Activated T-cell treated with anti-CD3 and anti-CD28 coated beads for 4 hours (primary cell): ENCODE results near the gene CHST15.
A peak's percentile ranks its signal among the peaks of the same experiment; 100 is the strongest.

Experiments used
- DNase-seq: peaks from one replicate; pipeline ENCODE4 v3.0.0-alpha.2; 2020

Gene CHST15

DNA sequence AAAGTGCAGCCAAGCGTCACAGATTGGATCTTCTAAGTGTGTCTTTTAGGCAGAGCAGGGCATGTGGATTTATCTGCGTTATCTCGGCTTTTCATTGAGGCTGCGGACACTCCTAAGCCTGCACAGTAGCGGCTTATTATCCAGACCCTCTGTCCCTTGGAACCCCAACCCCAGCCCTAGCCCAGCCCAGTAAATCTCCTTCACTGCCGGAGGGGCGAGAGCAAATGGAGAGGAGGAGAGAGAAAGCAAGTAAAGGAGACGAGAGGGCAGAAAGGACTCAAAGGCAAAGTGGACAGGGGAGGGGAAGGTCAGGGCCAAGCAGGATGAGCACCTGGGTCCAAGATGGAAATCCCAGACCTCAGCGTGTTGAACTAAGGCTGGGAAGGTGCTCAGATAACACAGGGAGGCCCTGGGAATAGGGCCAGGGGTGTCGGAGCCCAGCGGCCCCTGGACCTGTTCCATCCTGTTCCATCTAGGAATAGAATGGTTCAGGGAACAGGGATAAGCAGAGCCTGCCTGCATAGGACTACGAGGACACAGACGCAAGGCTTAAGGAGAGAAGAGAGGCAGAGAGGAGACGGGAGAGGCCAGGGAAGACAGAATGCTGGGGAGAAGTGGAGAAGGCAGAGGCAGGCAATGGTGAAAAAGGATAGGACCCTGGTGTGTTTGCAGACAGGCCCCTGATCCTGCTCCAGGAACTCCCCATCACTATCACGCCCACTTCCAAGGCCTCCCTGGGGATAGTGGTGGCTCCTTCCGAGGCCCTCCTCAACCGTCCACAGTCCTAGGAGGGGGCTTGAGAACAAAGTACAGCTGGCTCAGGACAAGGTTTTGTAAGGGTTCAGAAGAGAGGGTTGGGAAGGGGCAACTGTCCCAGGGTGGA, 99.6 kb downstream of the CHST15 start:
- no peak for DNase-seq

DNA sequence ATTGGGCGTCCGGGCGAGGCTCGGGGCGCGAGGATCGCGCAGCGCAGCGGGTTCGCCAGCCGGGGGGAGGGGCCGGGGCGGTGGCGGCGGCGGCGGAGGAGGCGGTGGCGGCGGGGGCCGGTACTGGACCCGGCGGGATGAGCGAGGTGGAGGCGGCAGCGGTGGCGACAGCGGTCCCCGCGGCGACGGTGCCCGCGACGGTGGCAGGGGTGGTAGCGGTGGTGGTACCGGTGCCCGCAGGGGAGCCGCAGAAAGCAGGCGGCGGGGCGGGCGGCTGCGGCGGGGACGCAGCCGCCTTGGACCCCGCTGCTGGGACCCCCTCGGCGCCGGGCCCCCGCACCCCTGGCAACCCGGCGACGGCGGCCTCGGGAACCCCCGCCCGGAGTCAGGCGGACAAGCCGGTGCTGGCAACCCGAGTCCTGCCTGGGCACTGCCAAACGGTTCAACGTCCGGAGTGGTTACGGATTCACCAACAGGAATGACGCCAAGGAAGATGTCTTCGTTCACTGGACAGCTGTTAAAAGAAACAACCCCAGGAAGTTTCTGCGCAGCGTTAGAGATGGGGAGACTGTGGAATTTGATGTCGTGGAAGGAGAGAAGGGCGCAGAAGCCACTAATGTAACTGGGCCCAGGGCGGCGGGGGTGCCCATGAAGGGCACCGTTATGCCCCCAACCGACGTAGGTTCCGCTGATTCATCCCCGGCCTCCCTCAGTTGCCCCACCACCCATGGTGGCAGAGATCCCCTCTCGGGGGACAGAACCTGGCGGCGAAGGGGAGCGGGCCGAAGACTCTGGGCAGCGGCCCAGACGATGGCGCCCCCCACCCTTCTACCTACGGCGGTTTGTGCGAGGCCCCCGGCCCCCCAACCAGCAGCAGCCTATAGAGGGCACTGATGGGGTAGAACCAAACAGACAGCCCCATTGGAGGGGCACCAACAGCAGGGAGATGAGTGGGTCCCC, 101.5 kb downstream of the CHST15 start:
- no peak for DNase-seq

- no peak for DNase-seq
These were observed 102.5 kb downstream of the CHST15 start for GRCh38 chr10:123990889-123991288.

DNA sequence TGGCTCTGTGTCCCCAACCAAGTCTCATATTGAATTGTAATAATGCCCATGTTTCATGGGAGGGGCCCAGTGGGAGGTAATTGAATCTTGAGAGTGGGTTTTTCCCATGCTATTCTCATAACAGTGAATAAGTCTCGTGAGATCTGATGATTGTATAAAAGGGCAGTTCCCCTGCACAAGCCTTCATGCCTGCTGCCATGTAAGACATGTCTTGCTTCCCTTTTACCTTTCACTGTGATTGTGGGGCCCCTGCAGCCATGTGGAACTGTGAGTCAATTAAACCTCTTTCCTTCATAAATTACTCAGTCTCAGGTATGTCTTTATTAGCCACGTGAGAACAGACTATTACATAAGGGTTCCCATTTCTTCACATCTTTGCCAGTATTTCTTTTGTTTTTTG, 104.7 kb downstream of the CHST15 start:
- DNase-seq, result no peak

GRCh38 chr10:123986736-123987135, 106.7 kb downstream of the CHST15 start:
- DNase-seq, result no peak

DNA sequence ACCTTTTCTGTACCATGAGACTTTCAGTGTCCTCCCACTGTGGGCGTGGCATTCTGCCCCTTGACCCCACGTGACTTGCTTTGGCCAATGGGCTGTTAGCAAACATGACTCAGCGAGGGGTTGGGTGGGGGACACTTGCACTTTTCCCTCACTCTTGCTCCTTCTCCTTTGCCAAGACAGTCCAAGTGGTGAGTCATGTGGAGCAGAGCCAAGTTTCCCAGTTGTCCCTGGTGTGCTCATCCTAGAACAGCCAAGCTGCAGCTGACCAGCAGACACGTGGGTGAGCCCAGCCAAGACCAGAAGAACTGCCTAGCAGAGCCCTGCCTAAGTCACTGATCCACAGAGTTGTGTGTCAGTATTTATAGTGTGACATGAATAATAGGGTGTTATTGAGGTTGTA, 119.0 kb downstream of the CHST15 start:
- DNase-seq, result no peak

GRCh38 chr10:123972481-123973401, 120.7 kb downstream of the CHST15 start:
- no peak for DNase-seq

DNA sequence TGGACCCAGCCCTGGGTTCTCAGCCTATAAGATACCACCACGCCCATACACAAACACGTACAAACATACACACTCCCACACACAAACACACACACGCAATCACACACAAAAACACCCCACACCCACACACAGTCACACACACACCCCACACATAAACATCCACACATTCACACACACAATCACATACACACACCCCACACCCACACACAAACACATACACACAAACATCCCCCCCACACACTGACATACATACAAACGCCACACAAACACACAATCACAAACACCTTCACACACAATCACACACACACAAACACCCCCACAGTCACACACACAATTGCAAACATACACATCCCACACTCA, 122.5 kb downstream of the CHST15 start:
- no peak for DNase-seq

DNA sequence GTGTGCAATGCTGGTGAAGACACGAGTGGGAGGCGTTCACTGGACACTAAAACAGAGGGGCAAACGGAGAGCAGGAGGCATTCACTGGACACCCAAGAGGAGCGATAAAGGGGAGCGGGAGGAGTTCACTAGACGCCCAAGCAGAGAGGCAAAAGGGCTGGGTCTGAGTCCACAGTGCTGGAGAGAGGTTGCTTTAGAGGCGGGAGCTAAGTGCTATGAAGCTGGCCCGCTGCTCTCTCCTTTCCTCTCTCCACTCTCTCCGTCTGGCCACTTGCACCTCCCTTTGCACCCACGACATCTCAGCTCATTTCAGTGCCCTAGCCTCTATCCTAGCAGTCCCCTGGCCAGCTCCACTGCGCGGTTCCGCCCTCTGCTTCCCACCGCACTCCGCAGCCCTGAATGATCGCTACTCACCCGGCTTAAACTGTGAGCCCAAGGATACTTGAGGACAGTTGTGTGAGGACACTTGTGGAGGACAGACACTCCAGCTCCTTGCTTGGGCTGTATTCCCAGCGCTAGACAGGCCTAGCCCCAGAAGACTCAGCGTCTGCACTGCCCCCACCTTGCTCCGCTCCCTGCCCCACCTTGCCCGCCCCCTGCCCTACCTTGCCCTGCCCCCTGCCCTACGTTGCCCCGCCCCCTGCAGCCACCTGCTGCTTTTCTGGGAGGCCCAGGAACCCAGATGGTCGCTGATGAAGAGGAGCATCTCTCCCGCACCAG, 123.0 kb downstream of the CHST15 start:
- no peak for DNase-seq

DNA sequence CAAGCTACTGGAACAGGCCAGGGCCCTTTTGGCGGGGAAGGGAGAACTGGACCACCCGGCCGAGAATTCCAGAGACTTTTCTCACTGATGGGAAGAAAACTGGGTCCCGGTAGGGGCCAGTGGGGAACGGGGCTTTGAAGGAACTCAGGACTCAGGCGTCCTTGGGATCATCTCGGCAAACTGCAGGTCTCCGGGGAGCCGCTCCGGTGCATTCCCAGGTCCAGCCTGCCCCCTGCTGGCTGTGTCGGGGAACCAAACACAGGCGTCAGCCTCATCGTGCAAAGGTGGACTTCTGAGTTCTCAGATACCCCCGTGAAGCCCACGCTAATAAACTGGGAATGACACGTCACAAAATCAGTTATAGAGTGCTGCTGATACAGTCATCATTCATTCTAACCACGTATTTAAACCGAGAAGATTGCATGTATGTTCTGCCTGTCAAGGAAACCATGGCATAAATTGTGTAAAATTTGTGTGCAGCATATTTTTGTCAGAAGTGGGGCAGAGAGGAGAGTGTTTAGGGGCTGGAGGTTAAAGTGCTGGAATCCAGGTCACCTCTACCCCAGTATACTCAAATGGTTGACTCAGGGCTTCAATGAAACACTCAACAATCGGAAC, 125.7 kb downstream of the CHST15 start:
- DNase-seq, result peak; percentile 9

DNA sequence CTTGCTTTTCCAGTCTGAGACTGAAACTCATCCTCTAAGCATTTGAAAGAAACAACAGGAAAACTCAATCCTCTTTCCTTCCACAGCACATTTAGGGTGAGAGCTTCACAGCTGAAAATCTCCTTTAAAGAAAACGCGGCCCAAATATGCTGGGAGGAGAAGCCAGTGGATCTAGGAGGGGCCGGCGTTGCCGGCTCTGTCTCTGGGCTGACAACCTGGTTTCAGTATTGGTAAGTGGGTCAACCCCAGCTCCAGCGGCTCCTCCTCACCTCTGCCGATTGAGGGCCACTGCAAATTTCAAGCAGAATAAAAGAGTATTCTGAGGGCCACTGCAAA, 126.5 kb downstream of the CHST15 start:
- DNase-seq, result no peak

DNA sequence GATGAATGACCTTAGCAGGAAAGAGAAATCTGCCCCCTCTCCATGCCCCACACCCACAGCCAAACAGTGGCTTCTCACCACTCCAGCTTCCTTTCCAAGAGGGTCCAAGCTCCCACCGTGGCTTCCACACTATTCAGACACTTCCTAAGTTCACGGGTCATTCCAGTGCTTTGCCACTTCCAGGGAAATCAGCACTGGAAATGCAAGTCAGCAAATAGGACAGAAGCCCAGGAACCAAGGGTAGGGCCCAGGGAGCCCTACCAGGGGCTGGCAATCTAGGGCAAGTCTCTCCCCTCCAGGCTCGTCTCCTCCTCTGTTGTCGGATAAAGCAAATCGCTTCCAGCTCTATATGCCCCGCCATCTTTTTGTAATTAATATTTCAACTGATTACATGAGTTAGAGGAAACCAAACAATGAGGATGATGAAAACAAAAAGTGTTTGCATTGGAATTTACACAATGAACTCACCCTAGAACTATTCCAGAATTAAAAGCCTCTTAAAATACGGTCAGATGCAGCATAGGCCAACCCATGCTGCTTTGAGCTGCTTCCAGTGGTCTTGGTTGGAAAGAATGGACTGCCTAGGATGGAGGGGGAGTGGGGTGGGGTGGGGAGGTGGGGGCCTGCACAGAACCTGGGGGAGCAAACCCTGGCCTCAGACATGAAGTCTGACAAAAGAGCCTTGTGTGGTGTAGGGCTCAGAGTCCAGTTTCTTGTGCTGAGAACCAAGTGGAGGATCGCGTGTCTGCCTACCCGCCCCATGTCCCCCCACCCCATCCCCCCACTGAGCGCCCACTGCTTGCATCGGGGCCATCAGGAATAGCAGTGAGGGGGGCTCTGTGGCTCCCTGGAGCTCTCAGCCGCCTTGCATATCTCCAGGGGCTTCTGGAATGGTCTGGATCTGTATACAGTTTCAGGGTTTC, 127.2 kb downstream of the CHST15 start:
- DNase-seq, result no peak

GRCh38 chr10:123964953-123965352, 128.4 kb downstream of the CHST15 start:
- DNase-seq, result no peak

DNA sequence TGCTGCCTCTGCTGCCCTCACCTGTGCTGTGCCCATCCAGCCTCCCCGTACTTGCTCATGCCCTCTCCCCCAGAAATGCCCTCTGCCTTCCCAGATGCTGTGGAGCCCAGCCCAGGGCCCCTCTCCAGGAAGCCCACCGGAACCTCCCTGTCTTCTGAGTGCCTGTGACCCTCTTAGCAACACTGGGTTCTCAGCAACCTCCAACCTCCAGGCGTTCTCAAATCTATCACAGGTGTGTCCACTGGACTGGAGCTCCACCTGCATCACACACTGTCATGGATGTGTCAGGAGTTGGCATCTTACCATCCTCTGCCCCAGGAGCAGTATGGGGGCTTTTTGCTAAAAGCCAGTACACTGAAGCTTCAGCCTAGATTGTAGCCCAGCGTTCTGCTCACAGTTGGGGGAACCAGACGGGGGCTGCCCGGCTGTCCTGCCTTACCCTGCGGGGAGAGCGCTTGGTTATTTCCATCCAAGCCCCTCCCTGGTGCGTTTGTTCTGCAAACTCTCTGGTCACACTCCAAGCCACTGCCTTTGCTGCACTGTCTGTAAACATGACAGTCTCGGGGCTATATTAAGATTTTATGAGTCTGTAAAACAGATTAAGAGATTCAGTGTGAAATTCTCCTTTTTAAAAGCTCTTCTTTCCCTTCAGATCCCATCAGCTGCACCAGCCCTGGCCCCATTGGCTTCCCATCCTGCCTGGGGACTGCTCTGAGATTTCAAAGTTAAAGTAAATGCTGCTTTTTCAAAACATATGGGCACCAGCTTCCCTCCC, 130.5 kb downstream of the CHST15 start:
- no peak for DNase-seq

- no peak for DNase-seq
These were observed 135.2 kb downstream of the CHST15 start for GRCh38 chr10:123958241-123958640.
